GM21576 (cell line): ENCODE data around the gene CELF2.

Source experiments
- ATAC-seq: cut with Tn5 transposase; IDR thresholded peaks from one replicate; pipeline ENCODE4 v1.9.1; 2021; ENCODE audit warnings: mild to moderate bottlenecking, moderate library complexity; ENCODE audit not compliant: unreplicated experiment

Gene CELF2

DNA sequence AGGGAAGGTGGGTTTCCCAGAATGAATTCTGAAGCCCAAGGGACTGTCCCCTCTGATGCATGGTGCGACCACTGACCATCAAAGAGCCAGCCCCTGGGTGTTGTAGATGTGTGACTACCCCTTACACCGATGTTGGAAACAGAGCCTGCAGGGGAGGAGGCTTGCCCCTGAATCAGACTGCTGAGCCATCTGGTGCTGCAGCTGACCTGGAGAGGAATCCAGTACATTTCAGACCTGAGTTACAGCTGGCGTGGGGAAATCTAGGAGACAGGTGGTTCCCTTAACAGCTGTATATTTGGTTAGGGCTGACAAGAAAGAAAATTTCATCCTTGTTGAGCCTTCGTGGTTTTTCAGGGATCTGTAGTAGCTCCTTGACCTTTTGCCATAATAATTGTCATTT is 195.5 kb downstream of the CELF2 start:
- no peak for ATAC-seq

DNA sequence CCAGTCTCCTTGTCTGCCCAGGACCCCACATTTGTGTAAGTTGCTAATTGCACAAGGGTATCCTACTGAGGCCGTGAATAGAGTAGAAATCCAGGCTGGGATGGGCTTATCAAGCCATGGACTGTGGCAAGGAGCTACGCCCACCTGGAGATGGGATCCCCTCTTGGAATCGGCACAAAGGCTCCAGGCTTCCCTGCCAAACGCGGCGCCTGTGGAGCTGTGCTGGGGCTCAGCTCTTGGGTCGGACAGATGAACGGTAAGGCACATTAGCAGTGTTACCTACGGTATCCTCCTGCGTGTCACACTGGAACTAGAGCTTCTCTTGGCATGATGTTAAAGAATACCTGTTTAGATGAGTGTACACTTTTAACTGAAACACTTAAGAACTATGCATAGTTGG is 196.7 kb downstream of the CELF2 start:
- ATAC-seq, result no peak

DNA sequence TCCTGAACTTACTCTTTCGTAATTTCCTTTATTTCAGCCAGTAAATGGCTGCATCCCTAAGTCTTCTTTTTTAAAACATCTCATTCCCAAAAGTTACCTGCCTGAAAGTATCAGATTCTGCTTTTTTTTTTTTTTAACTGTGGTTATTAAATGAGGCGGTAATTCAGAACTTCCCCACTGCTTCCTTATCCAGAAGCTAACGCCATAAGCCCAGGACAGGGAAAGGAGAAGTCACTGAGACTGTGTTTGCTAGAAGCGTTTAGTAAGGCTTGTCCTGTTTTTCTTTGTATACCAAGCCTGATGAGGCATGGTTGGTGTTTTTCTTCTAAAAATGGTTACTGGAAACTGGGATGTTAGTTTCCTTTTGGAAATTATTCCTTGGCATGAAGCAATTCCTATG is 197.8 kb downstream of the CELF2 start:
- ATAC-seq, result no peak

DNA sequence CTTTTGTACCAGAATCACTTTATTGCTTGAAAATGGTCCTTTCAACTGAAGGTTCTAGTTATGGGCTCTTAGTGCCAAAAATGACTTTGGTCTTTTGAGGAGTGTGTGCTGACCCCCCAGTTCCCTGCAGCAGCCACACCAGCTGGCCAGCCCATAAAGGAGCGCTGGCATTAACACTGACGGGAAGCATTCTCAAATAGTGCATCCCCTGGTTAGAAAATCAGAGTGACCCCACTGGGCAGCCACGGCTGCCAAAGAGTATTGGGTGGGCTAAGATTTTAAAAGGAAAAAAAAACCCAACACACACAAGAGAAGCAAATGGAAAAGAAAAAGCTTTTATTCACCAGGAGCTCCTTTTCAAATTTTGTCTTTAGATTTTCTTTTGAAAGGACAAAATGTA is 199.8 kb downstream of the CELF2 start:
- ATAC-seq, result no peak

DNA sequence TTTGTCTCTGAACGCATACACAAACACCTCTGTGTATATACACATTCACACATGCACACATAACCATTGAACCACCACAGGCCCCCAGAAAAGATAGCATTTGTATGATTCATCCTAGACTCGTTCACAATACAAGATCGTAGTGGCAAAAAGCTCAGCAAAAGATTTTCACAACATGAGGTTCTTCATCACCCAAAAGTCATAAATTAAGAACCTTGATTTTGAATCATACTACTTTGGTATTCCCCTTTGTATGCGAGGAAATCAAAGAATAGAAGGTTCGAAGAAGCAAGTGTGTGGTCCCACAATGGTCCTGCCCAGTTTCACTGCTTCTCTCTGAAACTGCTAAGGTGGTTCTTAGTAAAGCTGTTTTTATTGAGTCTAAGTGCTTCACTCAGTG is 200.7 kb downstream of the CELF2 start:
- ATAC-seq, result no peak

- ATAC-seq, result no peak
Measured at GRCh38 chr10:11219431-11219830, 201.8 kb downstream of the CELF2 start.

- no peak for ATAC-seq
Measured at GRCh38 chr10:11223081-11223480, 205.4 kb downstream of the CELF2 start.

DNA sequence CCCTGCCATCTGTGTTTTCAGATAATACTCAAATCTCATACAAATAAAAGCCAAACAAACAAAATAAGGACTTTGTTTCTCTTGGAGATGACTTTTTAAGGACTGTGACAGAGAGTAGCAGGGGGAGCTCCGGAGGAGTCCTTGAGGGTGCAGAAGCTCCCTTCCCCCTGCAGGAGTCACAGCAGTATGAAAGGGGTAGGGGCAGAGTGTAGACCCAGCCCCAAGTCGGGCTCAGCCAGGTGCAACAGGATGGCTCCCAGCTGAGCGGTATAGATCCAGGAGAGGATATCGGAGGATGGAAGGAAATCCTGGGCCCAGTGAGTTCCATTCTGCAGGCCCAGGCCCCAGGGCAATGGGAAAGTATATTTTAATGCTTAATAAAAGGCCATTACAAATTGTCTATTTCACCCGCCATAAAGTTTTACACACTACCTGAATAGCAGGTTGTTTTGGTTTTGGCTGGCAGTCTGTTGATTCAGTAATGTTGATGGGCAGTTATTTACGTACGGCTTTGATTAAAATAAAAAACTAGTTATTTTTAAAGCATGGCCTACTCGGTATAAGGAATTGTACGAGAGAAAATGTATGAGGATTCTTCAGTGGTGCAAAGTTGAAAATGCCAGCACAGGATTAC is 206.0 kb downstream of the CELF2 start:
- no peak for ATAC-seq

DNA sequence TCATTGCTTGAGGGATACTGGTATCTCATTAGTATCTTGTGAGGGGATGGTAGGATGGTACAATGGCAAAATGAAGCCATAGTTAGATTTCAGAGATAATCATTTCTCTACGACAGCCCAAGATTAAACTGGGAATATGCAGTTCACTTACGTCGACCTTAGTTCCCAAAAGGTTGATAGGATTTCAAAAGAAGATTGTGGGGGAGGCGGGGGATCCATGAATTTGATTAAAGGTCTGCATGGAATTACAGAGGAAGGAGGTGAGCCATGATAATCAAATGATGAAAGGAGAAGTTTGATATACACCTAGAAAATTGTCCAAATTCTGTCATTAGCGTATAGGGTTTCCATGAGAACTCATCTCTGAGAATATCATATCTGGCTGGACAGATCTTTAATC is 206.6 kb downstream of the CELF2 start:
- ATAC-seq, result no peak

DNA sequence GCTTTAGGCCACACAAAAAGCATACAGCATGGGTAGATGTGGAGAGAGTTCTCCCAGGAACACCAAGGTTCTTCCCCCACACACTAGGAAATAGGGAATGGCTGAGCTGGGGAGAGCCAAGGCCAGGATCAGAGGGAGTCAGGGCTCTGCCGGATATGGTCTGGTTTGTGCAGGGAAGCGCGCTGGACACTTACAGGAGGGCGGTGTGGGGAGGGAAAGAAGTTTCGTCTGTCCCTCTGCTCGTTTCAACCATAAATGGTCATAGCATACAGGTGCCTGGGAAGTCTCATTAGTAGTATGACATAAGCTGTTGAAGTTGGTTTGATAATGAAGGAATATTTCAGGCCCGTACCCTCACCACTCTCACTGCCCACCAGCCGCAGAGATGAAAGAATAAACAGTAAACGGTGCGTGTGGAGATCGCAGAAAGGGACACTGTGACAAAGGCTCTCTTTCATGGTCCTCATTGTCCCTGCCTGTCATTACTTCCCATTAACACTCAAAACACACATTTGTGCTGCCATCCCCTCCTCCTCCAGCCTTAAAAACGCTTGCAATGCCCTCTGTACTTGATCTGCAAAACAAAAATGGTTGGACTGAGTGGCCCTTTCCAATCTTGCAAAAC is 207.2 kb downstream of the CELF2 start:
- ATAC-seq, result no peak

DNA sequence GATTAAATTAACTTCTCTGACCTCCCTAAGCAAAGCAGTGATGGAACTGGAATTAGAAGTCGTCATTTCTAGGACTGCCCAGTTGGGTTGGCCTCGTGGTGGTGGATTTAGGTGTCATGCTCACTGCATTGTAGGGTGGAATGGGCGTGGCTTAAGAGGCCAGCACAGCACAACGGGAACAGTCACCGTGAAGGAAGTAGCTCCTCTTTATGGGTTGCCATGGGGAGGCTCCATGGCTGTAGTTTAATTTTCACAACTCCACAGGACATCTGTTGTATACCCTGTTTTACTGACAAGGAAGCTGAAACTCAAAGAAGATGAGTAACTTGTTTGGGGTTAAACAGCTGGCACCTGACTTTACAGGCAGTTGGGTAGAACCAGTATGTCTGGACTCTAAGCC is 208.3 kb downstream of the CELF2 start:
- ATAC-seq, result peak; percentile 52

DNA sequence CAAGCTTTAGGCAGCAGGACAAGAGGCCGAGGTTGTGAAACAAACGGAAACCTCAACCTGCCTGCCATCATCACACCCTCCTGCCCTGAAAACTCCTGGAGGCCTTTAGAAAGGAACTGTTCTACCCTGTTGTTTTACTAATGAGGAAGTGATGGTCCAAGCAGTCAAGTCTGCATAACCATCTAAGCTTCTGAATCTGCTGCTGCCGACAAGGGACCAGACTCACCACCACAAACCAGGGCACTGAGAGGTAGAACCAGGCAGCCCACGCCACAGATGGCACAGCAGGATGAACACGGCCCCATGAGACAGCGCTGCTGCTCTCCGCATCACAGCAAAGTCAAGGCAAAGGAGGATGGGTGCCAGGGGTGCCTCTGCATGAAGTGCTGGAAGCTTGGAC is 209.4 kb downstream of the CELF2 start:
- peak; percentile 43 for ATAC-seq

DNA sequence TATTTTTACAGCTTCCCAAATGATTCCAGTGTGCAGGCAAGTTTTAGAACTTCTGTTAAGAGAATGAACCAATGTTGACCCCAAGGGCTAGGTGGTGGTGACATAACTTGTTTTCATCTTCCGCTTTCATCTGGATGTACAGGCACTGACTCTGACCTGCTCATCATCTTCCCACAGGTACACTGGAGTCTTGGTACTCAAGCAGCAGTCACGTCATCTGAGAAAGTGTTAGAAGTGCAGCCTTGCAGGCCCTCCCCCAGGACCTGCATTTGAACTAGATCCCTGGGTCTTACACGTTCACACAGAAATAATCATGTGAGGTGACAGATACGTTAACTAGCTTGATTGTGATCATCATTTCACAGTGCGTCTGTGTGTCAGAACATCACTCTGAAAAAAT is 212.2 kb downstream of the CELF2 start:
- ATAC-seq, result no peak

DNA sequence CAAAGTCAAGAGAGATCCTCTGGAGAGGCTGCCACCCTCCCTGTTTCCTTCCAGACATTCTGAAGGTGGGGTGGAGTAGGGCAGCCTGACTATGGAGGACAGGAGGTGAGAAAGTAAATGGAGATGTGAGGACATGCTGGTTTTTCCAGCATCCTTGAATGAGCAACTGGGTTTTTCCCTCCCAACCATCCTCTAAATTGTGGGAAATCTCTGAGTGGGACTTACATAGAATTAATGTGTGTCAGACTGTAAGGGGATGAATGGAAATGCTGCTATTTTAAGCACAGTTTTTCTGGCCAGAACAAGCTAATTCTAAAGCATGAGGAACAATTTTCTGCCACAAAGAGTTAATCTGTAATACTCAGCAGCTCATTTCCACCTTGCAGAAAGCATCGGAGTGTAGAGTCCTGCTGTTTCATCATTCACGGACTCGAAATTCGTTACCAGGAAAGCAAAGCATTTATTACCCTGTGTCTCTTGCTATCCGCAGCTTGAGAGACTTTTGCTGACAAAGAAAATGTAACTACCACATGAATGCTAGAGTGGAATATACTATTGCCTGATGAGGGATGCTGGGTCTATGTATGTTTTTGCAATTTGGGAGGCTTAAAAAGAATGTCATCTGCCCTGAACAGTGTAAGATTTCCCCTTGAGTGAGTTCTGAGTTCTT is 213.0 kb downstream of the CELF2 start:
- no peak for ATAC-seq

DNA sequence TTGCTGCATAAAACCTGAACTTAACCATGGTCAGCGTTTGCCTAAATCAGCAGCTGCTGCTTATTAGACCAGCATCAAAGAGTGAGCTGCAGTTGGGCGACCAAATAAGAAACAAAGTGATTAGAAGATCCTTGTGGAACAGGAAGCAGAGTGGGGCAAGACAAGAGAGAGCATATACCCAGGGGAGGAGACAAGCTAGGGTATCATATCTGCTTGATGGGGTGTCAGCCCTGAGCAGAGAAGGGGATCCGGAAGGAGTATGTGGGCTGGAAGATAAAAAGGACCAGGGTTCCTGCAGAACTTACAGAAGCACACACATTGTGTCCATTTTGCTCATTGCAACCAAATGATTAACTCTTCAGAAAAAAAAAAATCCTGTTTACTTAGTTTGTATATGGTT is 213.6 kb downstream of the CELF2 start:
- ATAC-seq, result no peak

- no peak for ATAC-seq
Measured at GRCh38 chr10:11232222-11232961, 214.7 kb downstream of the CELF2 start.

GRCh38 chr10:11234857-11235531 is 217.3 kb downstream of the CELF2 start:
- ATAC-seq, result no peak

GRCh38 chr10:11235771-11236170 is 218.1 kb downstream of the CELF2 start:
- no peak for ATAC-seq

DNA sequence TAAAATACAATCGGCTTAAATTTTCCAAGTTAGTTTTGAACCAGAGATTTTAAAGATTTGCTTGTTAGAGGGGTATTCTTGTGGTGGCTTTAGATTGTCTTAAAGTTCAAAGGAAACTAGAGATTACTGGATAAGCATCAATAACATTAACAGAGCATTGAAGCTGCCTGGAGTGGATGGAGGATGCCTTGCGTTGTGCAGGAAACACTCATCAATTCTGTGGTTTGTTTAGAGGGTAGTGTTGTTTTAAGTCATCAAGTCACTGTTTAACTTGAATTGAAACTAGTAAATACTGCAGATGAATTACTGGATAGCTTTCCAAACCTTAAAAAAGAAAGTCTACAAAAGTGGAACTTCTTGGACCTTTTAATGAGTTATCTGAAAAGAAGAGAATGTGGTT is 218.6 kb downstream of the CELF2 start:
- peak; percentile 60 for ATAC-seq

DNA sequence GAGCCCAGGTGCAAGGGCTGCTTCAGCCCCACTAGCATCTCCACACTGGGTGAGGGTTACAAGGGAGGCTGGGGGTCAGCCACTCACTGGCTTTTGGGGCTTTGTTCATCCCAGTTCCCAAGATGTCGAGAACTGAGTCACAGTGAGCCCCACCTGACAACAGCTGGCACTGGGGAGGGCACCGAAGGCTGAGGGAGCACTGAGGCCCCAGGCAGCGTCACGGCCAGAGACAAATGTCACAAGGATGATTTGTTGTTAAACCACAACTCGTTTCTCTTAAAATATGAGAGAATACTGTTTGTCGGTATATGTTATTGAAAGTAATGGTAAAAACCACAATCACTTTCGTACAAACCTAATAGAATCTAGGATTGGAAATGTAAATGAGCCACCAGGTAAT is 219.9 kb downstream of the CELF2 start:
- no peak for ATAC-seq

- no peak for ATAC-seq
Measured at GRCh38 chr10:11238893-11239292, 221.2 kb downstream of the CELF2 start.
